HTERT RPE-1 (cell line): ENCODE measurements around the gene F8A2.
"Not testable (repeated sequence)": the region's sequence is repeated elsewhere in the genome, so short reads cannot be mapped to it uniquely, and the experiment has no call there.

Experiments
- in situ Hi-C: fragments of 300-500 bp; cut with MboI; formaldehyde crosslinking; loops from 4 replicates; pipeline ENCODE4 v1.14.3; 2020; ENCODE audit warnings: low sequenced_read_pairs

Gene F8A2

GRCh38 chrX:155381843-155382528 is at the start of gene F8A2:
F8A2 (plus strand) TSS chrX:155382095; CDS start chrX:155382115, 20 bp downstream.
- in situ Hi-C loops: not testable (repeated sequence)

GRCh38 chrX:155333544-155334100 is 48.3 kb upstream of the F8A2 start:
- in situ Hi-C loops: no loop called here

GRCh38 chrX:155334486-155335336 is 47.2 kb upstream of the F8A2 start, which contains the start of gene CLIC2:
CLIC2 (minus strand) TSS chrX:155334614; CDS start chrX:155334427, 187 bp downstream.
- in situ Hi-C loops: no loop called here

- in situ Hi-C loops: not testable (repeated sequence)
Measured at GRCh38 chrX:155335337-155335712, 46.6 kb upstream of the F8A2 start.

GRCh38 chrX:155345689-155346088 is 36.2 kb upstream of the F8A2 start:
- in situ Hi-C loops: not testable (repeated sequence)

- in situ Hi-C loops: not testable (repeated sequence)
Measured at GRCh38 chrX:155349448-155349847, 32.4 kb upstream of the F8A2 start.

GRCh38 chrX:155363712-155364111 is 18.2 kb upstream of the F8A2 start:
- in situ Hi-C loops: not testable (repeated sequence)

GRCh38 chrX:155373777-155374458 is 8.0 kb upstream of the F8A2 start:
- in situ Hi-C loops: not testable (repeated sequence)

GRCh38 chrX:155379802-155380201 is 2.1 kb upstream of the F8A2 start:
- in situ Hi-C loops: not testable (repeated sequence)

GRCh38 chrX:155382529-155382967 is 653 bp downstream of the F8A2 start:
- in situ Hi-C loops: not testable (repeated sequence)

GRCh38 chrX:155389634-155390033 is 7.7 kb downstream of the F8A2 start:
- in situ Hi-C loops: no loop called here

GRCh38 chrX:155394747-155395276 is 12.9 kb downstream of the F8A2 start:
- in situ Hi-C loops: not testable (repeated sequence)

GRCh38 chrX:155406429-155406828 is 24.5 kb downstream of the F8A2 start:
- in situ Hi-C loops: no loop called here

GRCh38 chrX:155417769-155418168 is 35.9 kb downstream of the F8A2 start:
- in situ Hi-C loops: no loop called here
